Measurements from ENCODE around the gene CFAP73.

DNA sequence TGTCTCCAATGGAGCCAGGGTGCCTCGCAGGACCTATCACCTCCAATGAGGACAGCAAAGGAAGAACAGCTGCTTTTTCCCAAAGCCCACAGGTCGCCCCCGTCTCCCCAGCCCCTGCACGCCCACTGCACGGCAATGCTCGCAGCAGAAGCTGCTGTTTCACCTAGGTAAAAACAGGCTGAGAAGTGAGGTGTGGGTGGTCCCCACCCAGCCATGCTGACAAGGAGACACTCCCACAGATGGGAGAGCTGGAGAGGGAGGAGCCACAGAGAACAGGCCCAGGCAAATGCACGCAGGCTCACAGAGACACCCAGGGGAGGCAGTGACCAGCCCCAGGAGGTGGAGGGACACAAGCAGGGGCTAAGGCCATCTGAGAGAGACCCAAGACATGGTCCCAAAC lies 10.4 kb downstream of the CFAP73 start:
- TF ChIP-seq, protein P1, sequence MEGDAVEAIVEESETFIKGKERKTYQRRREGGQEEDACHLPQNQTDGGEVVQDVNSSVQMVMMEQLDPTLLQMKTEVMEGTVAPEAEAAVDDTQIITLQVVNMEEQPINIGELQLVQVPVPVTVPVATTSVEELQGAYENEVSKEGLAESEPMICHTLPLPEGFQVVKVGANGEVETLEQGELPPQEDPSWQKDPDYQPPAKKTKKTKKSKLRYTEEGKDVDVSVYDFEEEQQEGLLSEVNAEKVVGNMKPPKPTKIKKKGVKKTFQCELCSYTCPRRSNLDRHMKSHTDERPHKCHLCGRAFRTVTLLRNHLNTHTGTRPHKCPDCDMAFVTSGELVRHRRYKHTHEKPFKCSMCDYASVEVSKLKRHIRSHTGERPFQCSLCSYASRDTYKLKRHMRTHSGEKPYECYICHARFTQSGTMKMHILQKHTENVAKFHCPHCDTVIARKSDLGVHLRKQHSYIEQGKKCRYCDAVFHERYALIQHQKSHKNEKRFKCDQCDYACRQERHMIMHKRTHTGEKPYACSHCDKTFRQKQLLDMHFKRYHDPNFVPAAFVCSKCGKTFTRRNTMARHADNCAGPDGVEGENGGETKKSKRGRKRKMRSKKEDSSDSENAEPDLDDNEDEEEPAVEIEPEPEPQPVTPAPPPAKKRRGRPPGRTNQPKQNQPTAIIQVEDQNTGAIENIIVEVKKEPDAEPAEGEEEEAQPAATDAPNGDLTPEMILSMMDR (IDR thresholded peaks at IDR 0.05) = no peak
- TF ChIP-seq POLR2A (IDR thresholded peaks at IDR 0.05) = no peak
- TF ChIP-seq POLR2AphosphoS5 (IDR thresholded peaks at IDR 0.05) = no peak
- no peak for TF ChIP-seq EP300 (IDR thresholded peaks at IDR 0.05)
